WTC11 (cell line): Measurements from ENCODE around the gene NUDT3. TPM values are rescaled to one million over a fixed set of nuclear protein-coding genes. Genes with fewer than 3 reads are reported as not detected.

Experiments used
- ATAC-seq: fragments of 200-7000 bp; cut with Tn5 transposase; 2 replicates; pipeline ENCODE4 v1.10.0; 2021; ENCODE audit warnings: mild to moderate bottlenecking, moderate library complexity
- CTCF ChIA-PET: fragments of 300-600 bp; sonication (Branson Sonifier 250); formaldehyde crosslinking; loops from one replicate; lab custom pipeline; 2021; ENCODE audit warnings: antibody characterized with exemption; lab: Charles Lee
- POLR2A ChIA-PET: fragments of 350-600 bp; sonication (Branson Sonifier 250); formaldehyde crosslinking; loops from one replicate; lab custom pipeline; 2021; ENCODE audit warnings: antibody characterized with exemption; lab: Charles Lee
- DNase-seq: peaks from one replicate; pipeline ENCODE4 v3.0.0; 2021; ENCODE audit warnings: low spot score
- H3K27ac Mint-ChIP-seq: 2 replicates; pipeline ENCODE4 v1.8.0; 2021; ENCODE audit warnings: mixed read lengths
- H3K27me3 Mint-ChIP-seq: 2 replicates; pipeline ENCODE4 v1.8.0; 2021; ENCODE audit warnings: low read depth, mild to moderate bottlenecking, moderate library complexity, mixed read lengths
- H3K36me3 Mint-ChIP-seq: 2 replicates; pipeline ENCODE4 v1.8.0; 2021; ENCODE audit warnings: mixed read lengths
- H3K4me1 Mint-ChIP-seq: 2 replicates; pipeline ENCODE4 v1.8.0; 2022; ENCODE audit warnings: mixed read lengths
- H3K4me3 Mint-ChIP-seq: 2 replicates; pipeline ENCODE4 v1.8.0; 2021; ENCODE audit warnings: mild to moderate bottlenecking, moderate library complexity, mixed read lengths
- H3K9me3 Mint-ChIP-seq: 2 replicates; pipeline ENCODE4 v1.8.0; 2021; ENCODE audit warnings: mixed read lengths
- ATF1 ChIP-seq: sonication (generic); formaldehyde crosslinking; IDR thresholded peaks from 2 replicates; pipeline ENCODE4 v1.8.1; 2023; ENCODE audit warnings: mild to moderate bottlenecking, moderate library complexity, missing genetic modification reagents
- FOXP1 ChIP-seq: sonication (generic); formaldehyde crosslinking; IDR thresholded peaks from 2 replicates; pipeline ENCODE4 v1.8.0; 2022; ENCODE audit warnings: missing genetic modification reagents, mild to moderate bottlenecking, moderate library complexity, borderline replicate concordance
- FOXP4 ChIP-seq: sonication (generic); formaldehyde crosslinking; IDR thresholded peaks from 2 replicates; pipeline ENCODE4 v1.8.0; 2022; ENCODE audit warnings: mild to moderate bottlenecking, missing genetic modification reagents
- HMGA2 ChIP-seq: fragments of 250-450 bp; sonication (Bioruptor Pico); IDR thresholded peaks from 2 replicates; pipeline ENCODE4 v1.4.0; 2021; ENCODE audit warnings: mild to moderate bottlenecking, moderate library complexity
- JUN ChIP-seq: sonication (generic); formaldehyde crosslinking; IDR thresholded peaks from 2 replicates; pipeline ENCODE4 v1.8.0; 2023; ENCODE audit warnings: mild to moderate bottlenecking, missing genetic modification reagents
- KAT7 ChIP-seq: sonication (generic); formaldehyde crosslinking; IDR thresholded peaks from 2 replicates; pipeline ENCODE4 v1.8.1; 2023; ENCODE audit warnings: missing genetic modification reagents, mild to moderate bottlenecking, borderline replicate concordance
- MYBL2 ChIP-seq: sonication (generic); formaldehyde crosslinking; IDR thresholded peaks from 2 replicates; pipeline ENCODE4 v1.8.1; 2023; ENCODE audit warnings: mild to moderate bottlenecking, moderate library complexity, missing genetic modification reagents
- NFYB ChIP-seq: sonication (generic); formaldehyde crosslinking; conservative IDR thresholded peaks from 2 replicates; pipeline ENCODE4 v1.8.0; 2022; ENCODE audit warnings: low read depth, missing genetic modification reagents
- OVOL2 ChIP-seq: fragments of 250-450 bp; sonication (Bioruptor Pico); IDR thresholded peaks from 2 replicates; pipeline ENCODE4 v1.9.0; 2021; ENCODE audit warnings: mild to moderate bottlenecking, borderline replicate concordance
- RELA ChIP-seq: sonication (generic); formaldehyde crosslinking; IDR thresholded peaks from 2 replicates; pipeline ENCODE4 v1.8.1; 2022; ENCODE audit warnings: missing genetic modification reagents, mild to moderate bottlenecking, borderline replicate concordance
- SMAD3 ChIP-seq: sonication (generic); formaldehyde crosslinking; IDR thresholded peaks from 2 replicates; pipeline ENCODE4 v1.8.0; 2022; ENCODE audit warnings: missing genetic modification reagents, mild to moderate bottlenecking, borderline replicate concordance
- SP1 ChIP-seq: sonication (generic); formaldehyde crosslinking; conservative IDR thresholded peaks from 2 replicates; pipeline ENCODE4 v1.8.1; 2022; ENCODE audit warnings: missing genetic modification reagents
- TCF7 ChIP-seq: sonication (generic); formaldehyde crosslinking; IDR thresholded peaks from 2 replicates; pipeline ENCODE4 v1.8.0; 2022; ENCODE audit warnings: mild to moderate bottlenecking, low read depth, missing genetic modification reagents, moderate library complexity
- ZBTB21 ChIP-seq: sonication (generic); formaldehyde crosslinking; IDR thresholded peaks from 2 replicates; pipeline ENCODE4 v1.8.1; 2023; ENCODE audit warnings: mild to moderate bottlenecking, missing genetic modification reagents, borderline replicate concordance
- ZNF232 ChIP-seq: sonication (generic); formaldehyde crosslinking; IDR thresholded peaks from 2 replicates; pipeline ENCODE4 v1.8.0; 2022; ENCODE audit warnings: mild to moderate bottlenecking, missing genetic modification reagents
- ZNF317 ChIP-seq: sonication (generic); formaldehyde crosslinking; IDR thresholded peaks from 2 replicates; pipeline ENCODE4 v1.8.1; 2023; ENCODE audit warnings: low read depth, mild to moderate bottlenecking, moderate library complexity, missing genetic modification reagents, borderline replicate concordance
- ZNF396 ChIP-seq: fragments of 250-450 bp; sonication (Bioruptor Pico); IDR thresholded peaks from 2 replicates; pipeline ENCODE4 v1.8.0; 2021; ENCODE audit warnings: mild to moderate bottlenecking, moderate library complexity, borderline replicate concordance
- ZNF423 ChIP-seq: fragments of 250-450 bp; sonication (Bioruptor Pico); IDR thresholded peaks from 2 replicates; pipeline ENCODE4 v2.1.2; 2022; ENCODE audit warnings: mild to moderate bottlenecking, moderate library complexity
- ZNF532 ChIP-seq: fragments of 250-450 bp; sonication (Bioruptor Pico); IDR thresholded peaks from 2 replicates; pipeline ENCODE4 v1.9.0; 2021; ENCODE audit warnings: mild to moderate bottlenecking, borderline replicate concordance
- total RNA-seq: library from RNA; stranded (reverse); gene quantifications from 3 replicates; pipeline ENCODE4 v1.2.3, GENCODE V29; 2021
- TF ChIP-seq, protein P1 (sequence below): sonication (generic); formaldehyde crosslinking; IDR thresholded peaks from 2 replicates; pipeline ENCODE4 v1.8.1; 2023; ENCODE audit warnings: mild to moderate bottlenecking, missing genetic modification reagents, moderate library complexity
- TF ChIP-seq, protein P2 (sequence below): sonication (generic); formaldehyde crosslinking; IDR thresholded peaks from 2 replicates; pipeline ENCODE4 v1.8.1; 2022; ENCODE audit warnings: mild to moderate bottlenecking, moderate library complexity, missing genetic modification reagents
- TF ChIP-seq, protein P3 (sequence below): sonication (generic); formaldehyde crosslinking; IDR thresholded peaks from 2 replicates; pipeline ENCODE4 v1.8.0; 2022; ENCODE audit warnings: mild to moderate bottlenecking, missing genetic modification reagents
- TF ChIP-seq, protein P4 (sequence below): sonication (generic); formaldehyde crosslinking; conservative IDR thresholded peaks from 2 replicates; pipeline ENCODE4 v1.8.1; 2022; ENCODE audit warnings: mild to moderate bottlenecking, missing genetic modification reagents

Gene NUDT3
- total RNA-seq, 1 experiment from 2014 or later = 30.0 TPM

DNA sequence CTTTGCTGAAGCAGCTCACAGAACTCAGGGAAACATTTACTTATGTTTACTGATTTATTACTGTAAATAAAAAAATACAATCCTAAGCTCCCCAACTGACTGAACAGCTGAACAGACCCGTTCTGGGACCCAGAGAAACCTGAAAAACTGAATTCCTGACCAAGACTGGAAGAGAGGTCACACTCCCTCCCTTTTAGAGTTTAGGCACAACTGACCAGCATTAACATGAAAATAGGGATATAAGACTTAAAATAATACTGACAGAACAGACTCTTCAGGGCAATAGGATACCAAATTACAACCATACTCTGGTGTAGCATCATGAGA lies 45.1 kb upstream of the NUDT3 start:
- Mint-ChIP-seq H3K27ac (no peak overlapping the region), H3K27me3 (no peaks in the 10 kb centered on the region; the same call in 1 of the 2 replicates), H3K4me3 (no peak overlapping the region), H3K36me3 (peaks cover 16% of the 10 kb centered on the region), H3K4me1 (no peaks in the 10 kb centered on the region), H3K9me3 (peaks cover 30% of the 10 kb centered on the region)
- ATAC-seq = no peak
- no peak for DNase-seq
- ChIA-PET CTCF (no interaction called here), POLR2A (no interaction called here)
- no peak for TF ChIP-seq ZNF396 (CRISPR knock-in tag)
- TF ChIP-seq, protein P1, sequence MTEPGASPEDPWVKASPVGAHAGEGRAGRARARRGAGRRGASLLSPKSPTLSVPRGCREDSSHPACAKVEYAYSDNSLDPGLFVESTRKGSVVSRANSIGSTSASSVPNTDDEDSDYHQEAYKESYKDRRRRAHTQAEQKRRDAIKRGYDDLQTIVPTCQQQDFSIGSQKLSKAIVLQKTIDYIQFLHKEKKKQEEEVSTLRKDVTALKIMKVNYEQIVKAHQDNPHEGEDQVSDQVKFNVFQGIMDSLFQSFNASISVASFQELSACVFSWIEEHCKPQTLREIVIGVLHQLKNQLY = no peak
- no peak for TF ChIP-seq TCF7
- no peak for TF ChIP-seq ATF1 (CRISPR knock-in tag)
- TF ChIP-seq, protein P2, sequence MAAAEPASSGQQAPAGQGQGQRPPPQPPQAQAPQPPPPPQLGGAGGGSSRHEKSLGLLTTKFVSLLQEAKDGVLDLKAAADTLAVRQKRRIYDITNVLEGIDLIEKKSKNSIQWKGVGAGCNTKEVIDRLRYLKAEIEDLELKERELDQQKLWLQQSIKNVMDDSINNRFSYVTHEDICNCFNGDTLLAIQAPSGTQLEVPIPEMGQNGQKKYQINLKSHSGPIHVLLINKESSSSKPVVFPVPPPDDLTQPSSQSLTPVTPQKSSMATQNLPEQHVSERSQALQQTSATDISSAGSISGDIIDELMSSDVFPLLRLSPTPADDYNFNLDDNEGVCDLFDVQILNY (CRISPR knock-in tag) = no peak
- TF ChIP-seq FOXP4 = no peak
- TF ChIP-seq JUN (CRISPR knock-in tag) = no peak
- TF ChIP-seq, protein P3, sequence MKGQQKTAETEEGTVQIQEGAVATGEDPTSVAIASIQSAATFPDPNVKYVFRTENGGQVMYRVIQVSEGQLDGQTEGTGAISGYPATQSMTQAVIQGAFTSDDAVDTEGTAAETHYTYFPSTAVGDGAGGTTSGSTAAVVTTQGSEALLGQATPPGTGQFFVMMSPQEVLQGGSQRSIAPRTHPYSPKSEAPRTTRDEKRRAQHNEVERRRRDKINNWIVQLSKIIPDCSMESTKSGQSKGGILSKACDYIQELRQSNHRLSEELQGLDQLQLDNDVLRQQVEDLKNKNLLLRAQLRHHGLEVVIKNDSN (CRISPR knock-in tag) = no peak
- TF ChIP-seq KAT7 (CRISPR knock-in tag) = no peak
- TF ChIP-seq OVOL2 (CRISPR knock-in tag) = no peak
- no peak for TF ChIP-seq SMAD3 (CRISPR knock-in tag)

DNA sequence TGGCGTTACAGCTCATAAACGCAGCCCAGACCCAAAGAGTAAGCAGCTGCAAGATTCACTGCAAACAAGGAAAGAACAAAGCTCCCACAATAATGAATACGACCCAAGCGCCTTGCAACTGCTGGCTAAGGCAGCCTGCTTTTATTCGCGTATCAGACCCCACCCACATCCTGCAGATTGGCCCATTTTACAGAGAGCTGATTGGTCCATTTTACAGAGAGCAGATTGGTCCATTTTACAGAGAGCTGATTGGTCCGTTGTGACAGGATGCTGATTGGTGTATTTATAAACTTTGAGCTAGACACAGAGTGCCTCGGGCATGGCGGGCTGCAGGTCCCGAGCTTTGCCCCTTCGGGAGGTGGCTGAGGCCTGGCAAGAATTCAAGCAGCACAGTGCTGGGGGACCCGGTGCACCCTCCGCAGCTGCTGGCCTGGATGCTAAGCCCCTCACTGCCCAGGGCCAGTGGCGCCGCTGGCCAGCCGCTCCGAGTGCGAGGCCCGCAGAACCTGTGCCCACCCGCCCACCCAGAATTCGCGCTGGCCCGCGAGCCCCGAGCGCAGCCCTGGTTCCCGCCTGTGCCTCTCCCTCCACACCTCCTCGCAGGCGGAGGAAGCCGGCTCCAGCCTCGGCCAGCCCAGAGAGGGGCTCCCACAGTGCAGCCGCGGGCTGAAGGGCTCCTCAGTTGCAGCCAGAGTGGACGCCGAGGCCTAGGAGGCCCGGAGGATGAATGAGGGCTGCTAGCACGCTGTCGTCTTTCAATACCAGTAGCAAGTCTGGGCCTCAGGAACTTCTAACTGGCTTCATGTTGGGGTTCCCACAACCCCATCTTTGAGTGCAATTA lies 44.6 kb upstream of the NUDT3 start:
- no peaks in the 10 kb centered on the region; the same call in 1 of the 2 replicates for H3K27me3 Mint-ChIP-seq
- ChIA-PET CTCF (no interaction called here), POLR2A (interaction anchor here (1.2 kb wide), 1 partner anchor 11 kb away, joined by 4 read pairs; no protein-coding TSS in a partner anchor)
- H3K9me3 Mint-ChIP-seq = peaks cover 30% of the 10 kb centered on the region
- DNase-seq (no peak), ATAC-seq (no peak)
- no peak overlapping the region for H3K4me3 Mint-ChIP-seq
- no peak overlapping the region for H3K27ac Mint-ChIP-seq
- no peaks in the 10 kb centered on the region for H3K4me1 Mint-ChIP-seq
- peaks cover 16% of the 10 kb centered on the region for H3K36me3 Mint-ChIP-seq
- TF ChIP-seq ZNF423 (CRISPR knock-in tag) (no peak), FOXP4 (no peak), ZBTB21 (CRISPR knock-in tag) (no peak), FOXP1 (CRISPR knock-in tag) (no peak), ZNF532 (no peak), NFYB (CRISPR knock-in tag) (no peak), HMGA2 (no peak), SP1 (CRISPR knock-in tag) (no peak), MYBL2 (CRISPR knock-in tag) (no peak), ZNF317 (CRISPR knock-in tag) (no peak), RELA (no peak), TCF7 (no peak), ZNF232 (CRISPR knock-in tag) (no peak)
- TF ChIP-seq, protein P4, sequence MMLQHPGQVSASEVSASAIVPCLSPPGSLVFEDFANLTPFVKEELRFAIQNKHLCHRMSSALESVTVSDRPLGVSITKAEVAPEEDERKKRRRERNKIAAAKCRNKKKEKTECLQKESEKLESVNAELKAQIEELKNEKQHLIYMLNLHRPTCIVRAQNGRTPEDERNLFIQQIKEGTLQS (CRISPR knock-in tag) = no peak
